Natural killer cell (primary cell): ENCODE measurements around the gene STRN3. TPM values are rescaled to one million over a fixed set of nuclear protein-coding genes. Genes with fewer than 3 reads are reported as not detected.
A peak's percentile ranks its signal among the peaks of the same experiment; 100 is the strongest.
"Not testable (repeated sequence)": the region's sequence is repeated elsewhere in the genome, so short reads cannot be mapped to it uniquely, and the experiment has no call there.

Experiments
- ATAC-seq, 3 donors: fragments of 150-1000 bp in 2 of 3; fragments of 200-7000 bp in 1 of 3; cut with Tn5 transposase; 1 replicate in 1 of 3; 2 replicates in 2 of 3; pipeline ENCODE4 v1.10.0; 2021; ENCODE audit warnings: mild to moderate bottlenecking in 2 of 3, moderate library complexity in 2 of 3
- DNase-seq, 2 donors: peaks; one replicate each; pipeline versions ENCODE4 v3.0.0 to v3.0.0-alpha.2; 2013 to 2021; ENCODE audit warnings: mixed read lengths in 1 of 2
- H3K27ac ChIP-seq: one replicate; pipeline ENCODE4 v1.5.1; 2013; ENCODE audit warnings: mild to moderate bottlenecking, low read length
- H3K27me3 ChIP-seq: one replicate; pipeline ENCODE4 v1.6.1; 2013; ENCODE audit warnings: low read length; ENCODE audit not compliant: control insufficient read depth, insufficient read depth
- H3K36me3 ChIP-seq: one replicate; pipeline ENCODE4 v1.6.1; 2013; ENCODE audit warnings: low read length; ENCODE audit not compliant: control insufficient read depth, insufficient read depth
- H3K4me1 ChIP-seq: one replicate; pipeline ENCODE4 v1.6.1; 2013; ENCODE audit warnings: low read length; ENCODE audit not compliant: control insufficient read depth, insufficient read depth
- H3K4me3 ChIP-seq: one replicate; pipeline ENCODE4 v1.5.1; 2013; ENCODE audit warnings: low read length
- H3K9me3 ChIP-seq: one replicate; pipeline ENCODE4 v1.6.1; 2013; ENCODE audit warnings: low read length; ENCODE audit not compliant: control insufficient read depth, insufficient read depth
- H3K27ac Mint-ChIP-seq, 2 donors: one replicate each; pipeline ENCODE4 v1.8.0; 2022; ENCODE audit warnings: mild to moderate bottlenecking in 2 of 2, mixed read lengths in 2 of 2, moderate library complexity in 1 of 2
- H3K27me3 Mint-ChIP-seq, 2 donors: one replicate each; pipeline ENCODE4 v1.8.0; 2022; ENCODE audit warnings: low read depth in 2 of 2, mixed read lengths in 2 of 2
- H3K36me3 Mint-ChIP-seq: one replicate; pipeline ENCODE4 v1.8.0; 2022; ENCODE audit warnings: mixed read lengths
- H3K4me1 Mint-ChIP-seq, 2 donors: one replicate each; pipeline ENCODE4 v1.8.0; 2022; ENCODE audit warnings: mixed read lengths in 2 of 2
- H3K4me3 Mint-ChIP-seq: one replicate; pipeline ENCODE4 v1.8.0; 2022; ENCODE audit warnings: mild to moderate bottlenecking, moderate library complexity, mixed read lengths
- H3K9me3 Mint-ChIP-seq, 2 donors: one replicate each; pipeline ENCODE4 v1.8.0; 2022; ENCODE audit warnings: mixed read lengths in 2 of 2
- CTCF ChIP-seq: fragments of 200-600 bp; IDR thresholded peaks from one replicate; pipeline ENCODE4 v1.8.0; 2022; ENCODE audit warnings: antibody characterized with exemption
- WGBS: methylation state at CpG from one replicate; pipeline ENCODE4 v1.1.7; 2013; ENCODE audit warnings: missing lambda C conversion rate; ENCODE audit not compliant: insufficient coverage; 5-methylcytosine and 5-hydroxymethylcytosine counted together
- intact Hi-C: fragments of 100-400 bp; cut with micrococcal nuclease; formaldehyde crosslinking; loops from one replicate; pipeline ENCODE4 v1.14.2; 2022
- total RNA-seq, 4 donors: library from RNA; stranded (reverse); fragments of 120-200 nt in 1 of 4; gene quantifications; one replicate each; pipeline versions ENCODE4 v1.2.3 to v1.2.4, GENCODE V29; 2013 to 2022

Gene STRN3
- total RNA-seq, 3 donors from 2014 or later (not counting 1 experiment from before 2014, with no cell fraction given) = 19.5 to 34.2 (median 31.1) TPM

GRCh38 chr14:30906752-30907658 lies 119.2 kb downstream of the STRN3 start:
- intact Hi-C loops = loop anchor here (2.0 kb wide), 1 partner anchor 250 kb away; no protein-coding TSS in a partner anchor
- no peaks in the 10 kb centered on the region for H3K4me1 Mint-ChIP-seq
- H3K36me3 Mint-ChIP-seq = no peaks in the 10 kb centered on the region
- Histone ChIP-seq H3K36me3 (peaks cover 54% of the 10 kb centered on the region), H3K9me3 (no peaks in the 10 kb centered on the region), H3K27ac (no peak overlapping the region), H3K4me1 (no peaks in the 10 kb centered on the region), H3K27me3 (no peaks in the 10 kb centered on the region), H3K4me3 (no peak overlapping the region)
- no peaks in the 10 kb centered on the region for H3K9me3 Mint-ChIP-seq
- no peak overlapping the region for H3K4me3 Mint-ChIP-seq
- DNase-seq (peak in 1 of 2 donors; percentile 27), ATAC-seq (no peak)
- no peaks in the 10 kb centered on the region for H3K27me3 Mint-ChIP-seq
- TF ChIP-seq CTCF = no peak
- H3K27ac Mint-ChIP-seq = no peak overlapping the region

GRCh38 chr14:30903285-30904124 lies 122.7 kb downstream of the STRN3 start:
- Mint-ChIP-seq H3K27ac (peak overlapping the region in 1 of 2 donors; percentile 17), H3K9me3 (no peaks in the 10 kb centered on the region), H3K36me3 (no peaks in the 10 kb centered on the region), H3K4me1 (peaks cover 5 to 12% of the 10 kb centered on the region in 2 donors), H3K27me3 (no peaks in the 10 kb centered on the region), H3K4me3 (no peak overlapping the region)
- Histone ChIP-seq H3K27ac (no peak overlapping the region), H3K27me3 (no peaks in the 10 kb centered on the region), H3K36me3 (peaks cover 38% of the 10 kb centered on the region), H3K4me3 (no peak overlapping the region), H3K4me1 (no peaks in the 10 kb centered on the region), H3K9me3 (no peaks in the 10 kb centered on the region)
- intact Hi-C loops = no loop called here
- DNase-seq (no peak), ATAC-seq (no peak)
- no peak for TF ChIP-seq CTCF
- WGBS = no CpG with 5 or more reads among the region's 2 CpGs

GRCh38 chr14:30897121-30897520 lies 129.1 kb downstream of the STRN3 start:
- H3K4me3 Mint-ChIP-seq, H3K27me3 ChIP-seq, H3K27ac Mint-ChIP-seq, H3K4me3 ChIP-seq, DNase-seq, H3K4me1 ChIP-seq, intact Hi-C loops, H3K36me3 Mint-ChIP-seq, H3K9me3 Mint-ChIP-seq, H3K9me3 ChIP-seq, H3K27me3 Mint-ChIP-seq, H3K27ac ChIP-seq, ATAC-seq: not testable (repeated sequence)
- H3K36me3 ChIP-seq = peaks cover 27% of the 10 kb centered on the region
- H3K4me1 Mint-ChIP-seq = peaks cover 5 to 15% of the 10 kb centered on the region in 2 donors
- 96% methylated on average over 3 of the region's 3 CpGs for WGBS

- H3K36me3 Mint-ChIP-seq = peaks cover 6% of the 10 kb centered on the region
These were observed 129.7 kb downstream of the STRN3 start for GRCh38 chr14:30896435-30896834.

More at GRCh38 chr14:30896435-30896834, 129.7 kb downstream of the STRN3 start:
- Histone ChIP-seq H3K36me3 (peaks cover 24% of the 10 kb centered on the region), H3K4me1 (no peaks in the 10 kb centered on the region), H3K27me3 (no peaks in the 10 kb centered on the region), H3K4me3 (no peak overlapping the region), H3K27ac (no peak overlapping the region), H3K9me3 (no peaks in the 10 kb centered on the region)
- TF ChIP-seq CTCF = no peak
- Mint-ChIP-seq H3K4me3 (no peak overlapping the region), H3K27me3 (no peaks in the 10 kb centered on the region), H3K9me3 (no peaks in the 10 kb centered on the region), H3K27ac (no peak overlapping the region), H3K4me1 (peaks cover 5 to 15% of the 10 kb centered on the region in 2 donors)
- intact Hi-C loops = no loop called here
- no peak for DNase-seq
- no peak for ATAC-seq
